GM23338 (cell line): ENCODE measurements around the gene NCBP3. TPM values are rescaled to one million over a fixed set of nuclear protein-coding genes. Genes with fewer than 3 reads are reported as not detected.

Experiments
- ATAC-seq: fragments of 200-7000 bp; cut with Tn5 transposase; 3 replicates; pipeline ENCODE4 v1.9.1; 2020
- DNase-seq: peaks from one replicate; pipeline ENCODE4 v3.0.0-alpha.2; 2015; ENCODE audit warnings: low spot score
- H2AFZ ChIP-seq: fragments of 200-600 bp; sonication (generic); 2 replicates; pipeline ENCODE4 v1.8.0; 2016; ENCODE audit warnings: antibody characterized with exemption, mild to moderate bottlenecking, moderate library complexity
- H3F3A ChIP-seq: fragments of 200-600 bp; sonication (generic); replicated peaks from 2 replicates; pipeline ENCODE4 v1.8.0; 2017; ENCODE audit warnings: antibody characterized with exemption, mixed run types, low read depth
- H3K27ac ChIP-seq: fragments of 200-600 bp; sonication (generic); 2 replicates; pipeline ENCODE4 v1.6.1; 2016; ENCODE audit warnings: low read depth
- H3K27me3 ChIP-seq: fragments of 200-600 bp; sonication (generic); 2 replicates; pipeline ENCODE4 v1.8.0; 2016; ENCODE audit warnings: mild to moderate bottlenecking, mixed run types, moderate library complexity; ENCODE audit not compliant: insufficient read depth
- H3K36me3 ChIP-seq: fragments of 200-600 bp; sonication (generic); 2 replicates; pipeline ENCODE4 v1.8.0; 2016; ENCODE audit warnings: mild to moderate bottlenecking; ENCODE audit not compliant: insufficient read depth
- H3K4me1 ChIP-seq: fragments of 200-600 bp; sonication (generic); 2 replicates; pipeline ENCODE4 v1.8.0; 2016; ENCODE audit warnings: mild to moderate bottlenecking, moderate library complexity; ENCODE audit not compliant: insufficient read depth
- H3K4me2 ChIP-seq: fragments of 200-600 bp; sonication (generic); 2 replicates; pipeline ENCODE4 v1.7.1; 2017; ENCODE audit warnings: mixed run types
- H3K4me3 ChIP-seq: fragments of 200-600 bp; sonication (generic); 2 replicates; pipeline ENCODE4 v1.6.1; 2016; ENCODE audit warnings: mixed run types
- H3K79me2 ChIP-seq: fragments of 200-600 bp; sonication (generic); replicated peaks from 2 replicates; pipeline ENCODE4 v1.8.0; 2017; ENCODE audit warnings: mild to moderate bottlenecking; ENCODE audit not compliant: insufficient read depth
- H3K9me2 ChIP-seq: fragments of 200-600 bp; sonication (generic); 2 replicates; pipeline ENCODE4 v1.8.0; 2017; ENCODE audit not compliant: insufficient read depth
- H4K20me1 ChIP-seq: fragments of 200-600 bp; sonication (generic); replicated peaks from 2 replicates; pipeline ENCODE4 v1.8.0; 2017; ENCODE audit warnings: mild to moderate bottlenecking; ENCODE audit not compliant: insufficient read depth
- H3K27ac Mint-ChIP-seq: 2 replicates; pipeline ENCODE4 v1.8.0; 2020; ENCODE audit warnings: inconsistent platforms, mild to moderate bottlenecking, moderate library complexity, mixed read lengths
- H3K27me3 Mint-ChIP-seq: 3 replicates; pipeline ENCODE4 v1.8.0; 2022; ENCODE audit warnings: low read depth, mild to moderate bottlenecking, moderate library complexity, mixed read lengths, inconsistent platforms; ENCODE audit not compliant: insufficient read depth, poor library complexity
- H3K36me3 Mint-ChIP-seq: 3 replicates; pipeline ENCODE4 v1.8.0; 2021; ENCODE audit warnings: low read depth, mild to moderate bottlenecking, inconsistent platforms, moderate library complexity, mixed read lengths
- H3K4me1 Mint-ChIP-seq: 3 replicates; pipeline ENCODE4 v1.8.0; 2020; ENCODE audit warnings: mild to moderate bottlenecking, inconsistent platforms, mixed read lengths
- H3K4me3 Mint-ChIP-seq: 3 replicates; pipeline ENCODE4 v1.8.0; 2021; ENCODE audit warnings: moderate library complexity, mild to moderate bottlenecking, inconsistent platforms, mixed read lengths
- H3K9me3 Mint-ChIP-seq: 3 replicates; pipeline ENCODE4 v1.8.0; 2020; ENCODE audit warnings: moderate library complexity, mild to moderate bottlenecking, inconsistent platforms, mixed read lengths
- EZH2phosphoT487 ChIP-seq: fragments of 200-600 bp; sonication (generic); IDR thresholded peaks from one replicate; pipeline ENCODE4 v1.8.1; 2018; ENCODE audit warnings: antibody characterized with exemption; ENCODE audit not compliant: unreplicated experiment
- ZNF114 ChIP-seq: fragments of 250-450 bp; sonication (Bioruptor Pico); IDR thresholded peaks from 2 replicates; pipeline ENCODE4 v1.5.0; 2020; ENCODE audit warnings: mild to moderate bottlenecking, moderate library complexity
- polyA plus RNA-seq: library from polyadenylated mRNA; unstranded; fragments of >200 nt; fragmentation: Nextera tagmentation; extraction: Ambion mirVana; gene quantifications from 2 replicates; pipeline ENCODE4 v1.2.1, GENCODE V29; 2016
- total RNA-seq: library from RNA; depleted of rRNA; stranded (reverse); fragments of >200 nt; shearing (Covaris generic); gene quantifications from 2 replicates; pipeline ENCODE4 v1.2.3, GENCODE V29; 2014
- TF ChIP-seq, protein P1 (sequence below): fragments of 250-450 bp; sonication (Bioruptor Pico); IDR thresholded peaks from 2 replicates; pipeline ENCODE4 v1.5.0; 2020; ENCODE audit warnings: mild to moderate bottlenecking, moderate library complexity

The NCBP3 gene
- total and polyA plus RNA-seq, 2 experiments from 2014 or later = 35.5 to 42.8 TPM

DNA sequence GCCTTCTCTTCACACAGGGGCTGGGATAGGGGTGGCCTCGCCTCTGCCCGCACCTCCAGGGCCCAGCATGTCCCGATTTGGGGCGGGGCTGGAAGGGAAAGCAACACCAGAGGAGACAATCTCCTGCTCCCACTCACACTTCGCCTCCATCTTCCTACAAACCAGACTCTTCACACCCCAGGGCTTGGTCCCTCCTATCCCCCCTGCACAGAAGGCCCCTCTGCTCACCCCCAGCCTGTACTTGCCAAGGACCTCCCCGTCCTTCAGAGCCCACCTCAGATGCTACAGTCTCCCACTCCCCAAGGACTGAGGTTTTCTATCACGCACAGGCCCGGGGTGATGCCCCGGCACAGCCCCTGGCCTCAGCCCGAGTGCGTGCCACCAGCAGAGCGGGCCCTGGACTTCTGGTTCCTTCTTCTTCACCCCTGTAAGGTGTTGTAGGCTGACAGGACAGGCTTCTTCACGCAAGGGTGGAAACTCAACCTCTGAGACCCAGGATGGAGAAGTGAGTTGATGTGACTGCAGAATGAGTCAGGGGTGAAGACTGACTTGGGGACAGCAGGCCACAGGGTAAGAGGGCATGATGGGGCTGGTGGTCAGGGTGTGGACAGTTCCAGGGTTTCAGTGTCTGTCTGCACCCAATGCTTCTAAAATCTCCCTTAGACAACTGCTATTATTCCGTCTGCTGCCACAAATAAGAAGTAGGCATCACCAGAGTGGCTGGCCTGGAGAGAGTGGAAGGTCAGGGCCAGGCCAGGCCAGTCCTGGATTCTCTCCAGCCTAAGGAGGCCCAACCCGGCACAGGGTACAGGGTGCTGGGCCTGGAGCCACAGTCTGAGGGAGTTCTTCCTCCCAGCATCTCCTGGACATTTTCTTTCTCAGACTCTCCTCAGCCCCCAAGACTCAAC lies 47.5 kb downstream of the NCBP3 start (continued):
- TF ChIP-seq, protein P1, sequence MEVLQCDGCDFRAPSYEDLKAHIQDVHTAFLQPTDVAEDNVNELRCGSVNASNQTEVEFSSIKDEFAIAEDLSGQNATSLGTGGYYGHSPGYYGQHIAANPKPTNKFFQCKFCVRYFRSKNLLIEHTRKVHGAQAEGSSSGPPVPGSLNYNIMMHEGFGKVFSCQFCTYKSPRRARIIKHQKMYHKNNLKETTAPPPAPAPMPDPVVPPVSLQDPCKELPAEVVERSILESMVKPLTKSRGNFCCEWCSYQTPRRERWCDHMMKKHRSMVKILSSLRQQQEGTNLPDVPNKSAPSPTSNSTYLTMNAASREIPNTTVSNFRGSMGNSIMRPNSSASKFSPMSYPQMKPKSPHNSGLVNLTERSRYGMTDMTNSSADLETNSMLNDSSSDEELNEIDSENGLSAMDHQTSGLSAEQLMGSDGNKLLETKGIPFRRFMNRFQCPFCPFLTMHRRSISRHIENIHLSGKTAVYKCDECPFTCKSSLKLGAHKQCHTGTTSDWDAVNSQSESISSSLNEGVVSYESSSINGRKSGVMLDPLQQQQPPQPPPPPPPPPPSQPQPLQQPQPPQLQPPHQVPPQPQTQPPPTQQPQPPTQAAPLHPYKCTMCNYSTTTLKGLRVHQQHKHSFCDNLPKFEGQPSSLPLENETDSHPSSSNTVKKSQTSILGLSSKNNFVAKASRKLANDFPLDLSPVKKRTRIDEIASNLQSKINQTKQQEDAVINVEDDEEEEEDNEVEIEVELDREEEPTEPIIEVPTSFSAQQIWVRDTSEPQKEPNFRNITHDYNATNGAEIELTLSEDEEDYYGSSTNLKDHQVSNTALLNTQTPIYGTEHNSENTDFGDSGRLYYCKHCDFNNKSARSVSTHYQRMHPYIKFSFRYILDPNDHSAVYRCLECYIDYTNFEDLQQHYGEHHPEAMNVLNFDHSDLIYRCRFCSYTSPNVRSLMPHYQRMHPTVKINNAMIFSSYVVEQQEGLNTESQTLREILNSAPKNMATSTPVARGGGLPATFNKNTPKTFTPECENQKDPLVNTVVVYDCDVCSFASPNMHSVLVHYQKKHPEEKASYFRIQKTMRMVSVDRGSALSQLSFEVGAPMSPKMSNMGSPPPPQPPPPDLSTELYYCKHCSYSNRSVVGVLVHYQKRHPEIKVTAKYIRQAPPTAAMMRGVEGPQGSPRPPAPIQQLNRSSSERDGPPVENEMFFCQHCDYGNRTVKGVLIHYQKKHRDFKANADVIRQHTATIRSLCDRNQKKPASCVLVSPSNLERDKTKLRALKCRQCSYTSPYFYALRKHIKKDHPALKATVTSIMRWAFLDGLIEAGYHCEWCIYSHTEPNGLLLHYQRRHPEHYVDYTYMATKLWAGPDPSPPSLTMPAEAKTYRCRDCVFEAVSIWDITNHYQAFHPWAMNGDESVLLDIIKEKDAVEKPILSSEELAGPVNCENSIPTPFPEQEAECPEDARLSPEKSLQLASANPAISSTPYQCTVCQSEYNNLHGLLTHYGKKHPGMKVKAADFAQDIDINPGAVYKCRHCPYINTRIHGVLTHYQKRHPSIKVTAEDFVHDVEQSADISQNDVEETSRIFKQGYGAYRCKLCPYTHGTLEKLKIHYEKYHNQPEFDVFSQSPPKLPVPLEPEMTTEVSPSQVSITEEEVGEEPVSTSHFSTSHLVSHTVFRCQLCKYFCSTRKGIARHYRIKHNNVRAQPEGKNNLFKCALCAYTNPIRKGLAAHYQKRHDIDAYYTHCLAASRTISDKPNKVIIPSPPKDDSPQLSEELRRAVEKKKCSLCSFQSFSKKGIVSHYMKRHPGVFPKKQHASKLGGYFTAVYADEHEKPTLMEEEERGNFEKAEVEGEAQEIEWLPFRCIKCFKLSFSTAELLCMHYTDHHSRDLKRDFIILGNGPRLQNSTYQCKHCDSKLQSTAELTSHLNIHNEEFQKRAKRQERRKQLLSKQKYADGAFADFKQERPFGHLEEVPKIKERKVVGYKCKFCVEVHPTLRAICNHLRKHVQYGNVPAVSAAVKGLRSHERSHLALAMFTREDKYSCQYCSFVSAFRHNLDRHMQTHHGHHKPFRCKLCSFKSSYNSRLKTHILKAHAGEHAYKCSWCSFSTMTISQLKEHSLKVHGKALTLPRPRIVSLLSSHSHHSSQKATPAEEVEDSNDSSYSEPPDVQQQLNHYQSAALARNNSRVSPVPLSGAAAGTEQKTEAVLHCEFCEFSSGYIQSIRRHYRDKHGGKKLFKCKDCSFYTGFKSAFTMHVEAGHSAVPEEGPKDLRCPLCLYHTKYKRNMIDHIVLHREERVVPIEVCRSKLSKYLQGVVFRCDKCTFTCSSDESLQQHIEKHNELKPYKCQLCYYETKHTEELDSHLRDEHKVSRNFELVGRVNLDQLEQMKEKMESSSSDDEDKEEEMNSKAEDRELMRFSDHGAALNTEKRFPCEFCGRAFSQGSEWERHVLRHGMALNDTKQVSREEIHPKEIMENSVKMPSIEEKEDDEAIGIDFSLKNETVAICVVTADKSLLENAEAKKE (CRISPR knock-in tag) = no peak
- TF ChIP-seq EZH2phosphoT487 = no peak

DNA sequence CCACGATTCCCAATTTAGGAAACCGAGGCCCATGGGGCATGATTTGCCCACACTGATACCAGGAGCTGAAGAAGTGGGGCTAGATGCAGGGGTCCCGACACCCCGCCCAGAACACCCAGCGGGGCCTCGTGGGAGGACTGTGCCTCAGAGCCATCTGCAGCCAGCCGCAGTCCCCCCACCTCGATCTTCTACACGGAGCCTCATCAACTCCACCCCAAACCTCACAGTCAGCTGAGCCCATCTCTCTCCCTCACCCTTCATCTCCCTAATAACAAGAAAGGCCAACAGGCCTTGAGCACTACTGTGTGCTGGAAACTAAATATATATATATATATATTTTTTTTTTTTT lies 49.2 kb downstream of the NCBP3 start:
- H3K27me3 ChIP-seq = no peaks in the 10 kb centered on the region
- DNase-seq (no peak), ATAC-seq (no peak)
- H3K4me2 ChIP-seq = no peak overlapping the region
- Mint-ChIP-seq H3K27me3 (peaks cover 8% of the 10 kb centered on the region), H3K4me1 (peaks cover 7% of the 10 kb centered on the region; the same call in 2 of the 3 replicates), H3K36me3 (no peaks in the 10 kb centered on the region; the same call in 2 of the 3 replicates), H3K9me3 (no peaks in the 10 kb centered on the region), H3K27ac (peak overlapping the region; percentile 28; the same call in 1 of the 2 replicates), H3K4me3 (no peak overlapping the region)
- no peaks in the 10 kb centered on the region for H3F3A ChIP-seq
- no peaks in the 10 kb centered on the region for H3K36me3 ChIP-seq
- H3K27ac ChIP-seq = no peak overlapping the region
- no peaks in the 10 kb centered on the region for H3K9me2 ChIP-seq
- no peaks in the 10 kb centered on the region for H4K20me1 ChIP-seq
- H3K4me3 ChIP-seq = no peak overlapping the region
- no peaks in the 10 kb centered on the region for H3K79me2 ChIP-seq
- no peaks in the 10 kb centered on the region for H3K4me1 ChIP-seq
- no peak overlapping the region for H2AFZ ChIP-seq
- TF ChIP-seq ZNF114 (CRISPR knock-in tag) = no peak
